HG03095 (cell line): Measurements from ENCODE around the gene RFX7.

Source experiments
- ATAC-seq: cut with Tn5 transposase; IDR thresholded peaks from one replicate; pipeline ENCODE4 v1.9.1; 2021; ENCODE audit warnings: moderate library complexity; ENCODE audit not compliant: unreplicated experiment

RFX7 gene

GRCh38 chr15:56148064-56148463, 95.6 kb downstream of the RFX7 start:
- no peak for ATAC-seq

GRCh38 chr15:56146756-56147155, 96.9 kb downstream of the RFX7 start:
- no peak for ATAC-seq

- no peak for ATAC-seq
Observed at GRCh38 chr15:56128081-56128480, 115.6 kb downstream of the RFX7 start.

- no peak for ATAC-seq
Observed at GRCh38 chr15:56126409-56126808, 117.3 kb downstream of the RFX7 start.

DNA sequence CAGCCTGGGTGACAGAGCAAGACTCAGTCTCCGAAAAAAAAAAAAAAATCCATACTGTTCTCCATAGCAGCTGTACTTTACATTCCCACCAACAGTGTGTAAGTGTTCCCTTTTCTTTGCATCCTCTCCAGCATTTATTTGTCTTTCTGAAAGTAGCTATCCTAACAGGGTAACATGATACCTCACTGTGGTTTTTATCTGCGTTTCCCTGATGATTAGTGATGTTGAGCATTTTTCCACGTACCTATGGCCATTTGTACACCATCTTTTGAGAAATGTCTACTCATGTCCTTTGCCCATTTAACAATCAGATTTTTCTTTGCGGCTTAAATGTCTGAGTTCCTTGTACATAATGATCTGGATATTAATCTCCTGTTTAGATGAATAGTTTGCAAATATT, 119.3 kb downstream of the RFX7 start:
- ATAC-seq = no peak

DNA sequence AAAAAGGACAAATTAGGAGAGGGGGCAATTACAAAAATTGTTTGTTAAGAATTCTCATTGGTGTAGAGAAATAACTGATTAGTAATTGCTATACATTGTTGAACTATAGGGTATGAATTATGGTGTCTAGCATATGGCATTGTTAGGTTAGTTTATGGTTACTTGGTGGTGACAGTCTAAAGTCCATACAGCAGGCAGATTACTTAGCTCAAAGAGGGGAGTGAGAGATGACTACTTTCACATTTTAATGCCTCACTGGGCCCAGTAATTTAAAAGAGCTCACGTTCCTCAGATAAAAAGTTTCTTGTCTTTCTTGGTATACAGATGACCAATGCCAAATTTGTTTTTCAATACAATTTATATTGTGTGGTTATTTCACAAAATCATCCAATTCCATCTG, 137.8 kb downstream of the RFX7 start:
- ATAC-seq = no peak

DNA sequence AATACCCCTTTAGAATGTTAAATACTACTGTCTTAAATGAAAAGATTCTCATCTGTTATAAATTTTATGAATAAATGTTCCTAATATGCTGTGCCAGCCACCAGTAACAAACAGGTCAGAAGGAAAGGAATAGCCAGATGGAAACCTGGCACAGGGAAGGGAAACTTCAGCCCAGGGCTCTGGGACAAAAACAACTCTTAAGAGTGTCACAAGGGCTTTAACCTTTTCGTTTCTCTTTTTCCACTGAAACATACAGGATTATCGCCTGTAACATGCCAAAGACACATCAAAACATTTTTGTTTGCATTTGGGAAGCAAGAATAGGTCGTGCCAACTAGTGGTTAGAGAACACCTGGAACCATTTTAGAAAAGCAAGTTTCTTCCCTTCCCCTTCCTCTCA, 141.2 kb downstream of the RFX7 start:
- ATAC-seq = no peak

GRCh38 chr15:56099311-56099710, 144.4 kb downstream of the RFX7 start:
- ATAC-seq = no peak

DNA sequence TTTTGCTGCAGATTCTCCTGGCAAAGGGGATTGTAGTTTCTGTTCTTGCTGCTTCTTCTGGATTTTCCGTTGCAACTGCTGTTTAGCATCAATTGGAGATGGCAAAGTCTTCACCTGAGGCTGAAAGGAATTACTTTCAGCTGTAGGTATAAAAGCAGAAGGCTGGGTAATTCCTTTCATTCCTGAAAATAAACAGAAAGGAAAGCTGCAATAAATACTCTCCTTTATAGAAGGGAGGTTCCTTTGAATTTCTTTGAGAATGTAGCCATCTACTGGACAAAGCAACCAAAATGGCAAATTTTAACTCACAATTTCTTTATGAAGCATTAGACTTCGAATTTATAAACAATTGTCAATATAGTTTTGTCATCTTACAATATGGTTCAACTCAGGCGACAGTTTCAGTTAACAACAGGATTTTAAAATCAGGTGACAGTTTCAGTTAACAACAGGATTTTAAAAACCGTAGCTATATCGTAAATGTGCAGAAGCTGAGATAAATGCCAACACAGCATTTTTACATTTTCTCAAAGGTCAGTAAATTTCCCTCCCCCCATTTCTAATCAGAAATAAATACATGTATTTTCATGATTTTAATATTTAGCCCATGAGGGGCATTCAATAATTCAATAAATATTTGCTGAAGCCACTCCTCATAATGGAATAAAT, 145.3 kb downstream of the RFX7 start:
- ATAC-seq = no peak

- no peak for ATAC-seq
Observed at GRCh38 chr15:56095406-56095805, 148.3 kb downstream of the RFX7 start.

DNA sequence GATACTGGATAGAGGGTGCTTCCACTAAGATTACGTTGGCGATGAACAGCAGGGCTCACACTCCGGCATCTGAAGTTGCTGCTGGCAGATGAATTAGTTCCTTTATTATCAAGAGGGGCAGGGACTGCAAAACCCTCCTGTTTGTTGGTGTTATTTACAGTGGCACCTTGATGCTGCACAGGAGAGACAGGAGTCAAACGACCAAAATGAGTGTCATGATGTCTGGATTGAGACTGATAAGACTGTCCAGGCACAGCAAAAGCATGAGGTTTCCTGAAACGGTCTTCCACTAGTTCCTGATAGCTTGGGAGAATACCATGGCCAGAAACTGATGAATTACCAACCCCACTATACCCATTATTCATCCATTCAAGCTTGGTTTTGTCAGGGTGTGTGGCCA, 149.5 kb downstream of the RFX7 start:
- ATAC-seq = no peak

DNA sequence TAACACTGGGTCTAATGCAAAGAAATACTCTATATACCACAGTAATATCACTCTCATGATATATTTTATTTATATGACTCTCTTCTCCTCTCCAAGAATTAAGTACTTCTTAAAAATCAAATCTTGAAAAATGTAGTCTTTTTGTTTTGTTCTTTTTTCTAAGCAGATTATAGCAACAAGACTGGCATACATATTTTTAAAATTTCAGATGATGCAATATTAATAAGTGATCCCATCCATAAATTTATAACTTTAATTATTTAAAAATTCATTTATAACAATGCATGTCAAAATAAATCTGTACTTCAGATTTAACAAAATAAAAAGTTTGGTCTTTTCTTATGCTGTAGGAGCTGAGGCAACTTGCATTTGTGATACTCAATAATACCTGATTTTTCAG, 155.3 kb downstream of the RFX7 start:
- no peak for ATAC-seq

DNA sequence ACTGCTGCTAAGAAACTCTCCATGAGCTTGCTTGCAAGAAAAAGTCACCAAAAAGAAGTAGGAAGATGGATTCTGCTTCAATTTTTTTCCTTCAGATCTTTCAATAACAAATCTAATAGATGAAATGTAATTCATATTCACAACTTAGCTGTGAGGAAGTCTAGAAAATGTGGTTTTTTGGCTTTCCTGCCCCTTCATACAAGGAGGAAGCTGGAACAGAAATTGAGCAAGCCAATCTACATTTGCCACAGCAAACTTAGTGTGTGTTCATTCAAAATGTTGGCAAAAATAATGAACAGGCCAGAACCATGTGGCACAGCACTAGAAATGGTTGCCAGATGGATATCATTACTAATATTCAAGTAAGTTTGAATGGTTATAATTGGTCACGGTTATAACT, 157.1 kb downstream of the RFX7 start:
- no peak for ATAC-seq

DNA sequence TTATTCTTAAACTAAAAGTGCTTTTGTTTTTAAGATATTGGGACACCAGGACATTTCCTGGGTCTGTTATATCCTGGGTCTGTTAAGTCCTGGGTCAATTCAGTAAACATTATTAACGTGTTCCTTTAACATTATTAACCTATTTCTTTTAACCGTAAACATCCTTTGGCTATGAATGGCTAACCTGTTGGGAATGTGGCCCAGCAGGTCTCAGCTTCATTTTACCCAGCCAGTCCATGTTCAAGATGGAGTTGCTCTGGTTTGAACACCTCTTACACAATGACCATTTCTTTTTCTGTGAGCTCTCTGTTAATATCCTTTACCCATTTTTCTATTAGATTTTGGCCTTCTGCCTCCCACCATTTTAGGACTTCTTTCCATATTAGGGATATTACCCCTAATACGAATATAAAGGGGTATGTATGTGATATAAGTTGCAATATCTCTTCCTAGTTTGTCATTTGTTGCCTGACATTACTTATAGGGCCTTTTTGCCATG, 161.4 kb downstream of the RFX7 start:
- ATAC-seq = no peak

DNA sequence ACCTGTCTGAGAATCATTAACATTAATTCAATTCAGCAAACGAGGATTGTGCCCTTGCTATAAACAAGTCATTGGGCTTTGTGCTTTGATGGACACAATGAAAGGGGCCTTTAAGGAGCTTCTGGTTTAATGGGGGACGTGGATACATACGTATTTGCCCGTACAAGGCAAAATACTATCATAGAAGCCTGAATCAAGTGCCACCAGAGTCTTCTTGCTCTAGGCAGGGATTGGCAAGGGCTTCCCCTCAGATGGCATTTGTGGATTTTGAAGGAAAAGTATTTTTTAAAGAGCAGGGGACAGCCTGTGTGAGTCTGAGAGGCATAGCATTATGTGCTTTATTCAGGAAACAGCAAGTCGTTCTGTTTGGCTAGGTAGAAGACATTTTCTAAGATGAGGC, 166.6 kb downstream of the RFX7 start:
- ATAC-seq = no peak

DNA sequence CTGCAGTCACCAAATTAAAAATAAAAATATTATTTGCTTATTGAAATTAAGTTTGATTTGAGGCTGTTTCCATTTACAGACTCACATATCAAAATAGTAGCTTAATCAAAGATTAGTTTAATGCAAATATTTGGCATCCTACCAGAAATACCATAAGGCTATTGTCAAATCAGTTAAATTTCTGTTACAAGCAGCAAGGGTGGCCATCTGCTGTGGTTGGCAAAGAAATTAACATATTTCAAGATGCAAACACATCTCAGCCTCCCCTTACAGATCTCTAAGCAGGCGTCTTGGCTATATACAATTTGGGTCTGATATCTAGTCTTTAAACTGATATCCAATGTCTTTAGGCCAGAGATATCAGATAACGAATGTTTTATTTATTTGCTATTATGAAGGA, 167.0 kb downstream of the RFX7 start:
- ATAC-seq = no peak

DNA sequence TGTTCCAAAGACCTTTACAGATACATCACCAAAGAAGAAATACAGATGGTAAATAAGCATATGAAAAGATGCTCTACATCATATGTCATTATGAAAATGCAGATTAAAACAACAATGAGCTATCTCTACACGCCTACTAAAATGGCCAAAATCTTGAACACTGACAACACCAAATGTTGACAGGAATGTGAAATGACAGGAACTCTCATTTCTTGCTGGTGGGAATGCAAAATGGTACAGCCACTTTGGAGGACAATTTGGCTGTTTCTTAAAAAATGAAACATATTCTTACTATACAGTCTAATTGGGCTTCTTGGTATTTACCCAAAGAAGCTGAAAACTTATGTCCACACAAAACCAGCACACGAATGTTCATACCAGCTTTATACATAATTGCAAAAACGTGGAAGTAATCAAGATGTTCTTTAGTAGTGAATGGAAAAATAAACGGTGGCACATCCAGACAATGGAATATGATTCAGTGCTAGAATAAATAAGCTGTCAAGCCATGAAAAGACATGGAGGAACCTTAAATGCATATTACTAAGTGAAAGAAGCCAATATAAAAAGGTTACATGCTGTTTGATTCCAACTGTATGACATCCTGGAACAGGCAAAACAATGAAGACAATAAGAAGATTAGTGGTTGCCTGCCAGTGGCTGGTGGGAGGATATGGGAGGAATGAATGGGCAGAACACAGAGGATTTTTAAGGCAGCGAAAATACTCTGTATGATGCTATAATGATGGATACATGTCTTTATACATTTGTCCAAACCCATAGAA, 169.0 kb downstream of the RFX7 start:
- no peak for ATAC-seq

DNA sequence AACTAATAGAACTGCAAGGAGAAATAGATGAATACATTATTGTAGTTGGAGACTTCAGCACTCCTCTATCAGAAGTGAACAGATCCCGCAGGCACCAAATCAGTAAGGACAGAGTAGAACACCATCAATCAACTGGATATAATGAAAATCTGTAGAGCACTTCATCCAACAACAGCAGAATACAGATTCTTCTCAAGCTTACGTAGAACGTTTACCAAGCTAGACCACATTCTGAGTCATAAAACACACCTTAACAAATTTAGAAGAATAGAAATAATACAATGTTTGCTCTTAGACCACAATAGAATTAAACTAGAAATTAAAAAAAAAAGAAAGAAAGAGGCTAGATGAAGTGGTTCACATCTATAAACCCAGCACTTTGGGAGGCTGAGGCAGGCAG, 179.5 kb downstream of the RFX7 start:
- no peak for ATAC-seq

- no peak for ATAC-seq
Observed at GRCh38 chr15:56059716-56060115, 184.0 kb downstream of the RFX7 start.

- ATAC-seq = no peak
Observed at GRCh38 chr15:56058986-56059385, 184.7 kb downstream of the RFX7 start.

- no peak for ATAC-seq
Observed at GRCh38 chr15:56056626-56057025, 187.1 kb downstream of the RFX7 start.

DNA sequence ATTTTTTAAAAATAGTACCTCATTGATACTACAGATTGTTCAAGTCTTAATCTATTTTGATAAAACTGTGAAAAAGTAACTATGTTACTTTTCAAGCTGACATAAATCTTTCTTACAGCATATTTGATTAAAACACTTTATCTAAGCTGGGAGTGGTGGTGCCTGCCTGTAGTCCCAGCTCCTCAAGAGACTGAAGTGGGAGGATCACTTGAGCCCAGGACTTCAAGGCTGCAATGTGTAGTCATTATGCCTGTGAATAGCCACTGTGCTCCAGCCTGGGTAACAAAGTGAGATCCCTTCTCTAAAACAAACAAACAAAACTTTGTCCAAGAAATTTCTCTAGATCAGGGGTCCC, 190.7 kb downstream of the RFX7 start:
- ATAC-seq = no peak
